ENCODE data around the gene UGCG. TPM values are rescaled to one million over a fixed set of nuclear protein-coding genes. Genes with fewer than 3 reads are reported as not detected.

Gene UGCG
- polyA plus RNA-seq, 2 of the 4 experiments (the other 2 are of a cell fraction): 11.6 to 25.9 TPM

GRCh38 chr9:111895996-111896941 lies at the start of gene UGCG (continued):
- no peak for TF ChIP-seq MAZ (IDR thresholded peaks at IDR 0.05; ENCODE audit: borderline replicate concordance, low read depth, low read length)
- TF ChIP-seq NPAS2 (CRISPR knock-in tag; IDR thresholded peaks at IDR 0.05; ENCODE audit: borderline replicate concordance): no peak
- TF ChIP-seq CBX2 (IDR thresholded peaks at IDR 0.05; ENCODE audit: borderline replicate concordance, low read depth): no peak
- TF ChIP-seq FOSB (CRISPR knock-in tag; IDR thresholded peaks at IDR 0.05): no peak
- no peak for TF ChIP-seq CTCF (IDR thresholded peaks at IDR 0.05)
- TF ChIP-seq EHF (CRISPR knock-in tag; IDR thresholded peaks at IDR 0.05): no peak
- TF ChIP-seq NR3C1 (IDR thresholded peaks at IDR 0.05): no peak
- no peak for TF ChIP-seq KDM5A (IDR thresholded peaks at IDR 0.05)
- TF ChIP-seq HEYL (CRISPR knock-in tag; IDR thresholded peaks at IDR 0.05): no peak
- TF ChIP-seq HES2 (IDR thresholded peaks at IDR 0.05): no peak
- TF ChIP-seq POLR2A (IDR thresholded peaks at IDR 0.05; ENCODE audit: low read length): peak; percentile 97
- TF ChIP-seq KDM1A (IDR thresholded peaks at IDR 0.05; ENCODE audit: low read depth): no peak
- TF ChIP-seq CEBPB (IDR thresholded peaks at IDR 0.05): no peak
- TF ChIP-seq TFCP2L1 (CRISPR knock-in tag; IDR thresholded peaks at IDR 0.05): no peak
- peak; percentile 74; the same call in 1 of the 2 replicates for TF ChIP-seq PHF8 (IDR thresholded peaks at IDR 0.05; ENCODE audit: borderline replicate concordance, low read depth)
- TF ChIP-seq HMGXB4 (CRISPR knock-in tag; IDR thresholded peaks at IDR 0.05; ENCODE audit: borderline replicate concordance): no peak
- peak; percentile 88; the same call in 1 of the 3 replicates for TF ChIP-seq BCL3 (IDR thresholded peaks at IDR 0.05)
- TF ChIP-seq RNF2 (IDR thresholded peaks at IDR 0.05; ENCODE audit: borderline replicate concordance, low read depth): no peak
- TF ChIP-seq MYC (IDR thresholded peaks at IDR 0.05; ENCODE audit: borderline replicate concordance, low read length): peak; percentile 62; the same call in 1 of the 2 replicates

GRCh38 chr9:111851553-111851952 lies 45.1 kb upstream of the UGCG start:
- DNase-seq (ENCODE audit: low read depth in 1 of 2, low spot score in 1 of 2) (peak; percentile 50 to 54), ATAC-seq (peak; percentile 69 to 77; a peak in 5 of 6 replicates), FAIRE-seq (no peak)
- H3K27ac ChIP-seq: 0 out of 6 replicates have a peak overlapping the region, but pooled peaks of 1 of the 2 experiments have one; percentile 25
- no peaks in the 10 kb centered on the region for H3K9me3 ChIP-seq
- ChIA-PET POLR2A (no interaction called here), CTCF (no interaction called here)
- peaks cover 27% of the 10 kb centered on the region for H3K4me1 ChIP-seq
- TF ChIP-seq ATOH8 (CRISPR knock-in tag; IDR thresholded peaks at IDR 0.05; ENCODE audit: low read depth) (no peak), HDAC2 (IDR thresholded peaks at IDR 0.05) (no peak), RCOR1 (IDR thresholded peaks at IDR 0.05; ENCODE audit: low read depth, low read length) (no peak), BHLHE40 (IDR thresholded peaks at IDR 0.05; ENCODE audit: low read depth, low read length) (no peak), TP53 (CRISPR knock-in tag; IDR thresholded peaks at IDR 0.05) (no peak), E2F6 (IDR thresholded peaks at IDR 0.05; ENCODE audit: borderline replicate concordance, low read depth) (no peak), JUN (IDR thresholded peaks at IDR 0.05) (no peak)
- WGBS (ENCODE audit: missing lambda C conversion rate): 0% methylated on average over 2 of the region's 2 CpGs
- H3K4me3 ChIP-seq: no peak overlapping the region
- H3K4me2 ChIP-seq: peak overlapping the region; percentile 19; the same call in 2 of the 3 replicates
